Astrocyte of the hippocampus (primary cell): ENCODE results near the gene CRNN.

Source experiments
- DNase-seq: peaks from one replicate; pipeline ENCODE4 v3.0.0; 2011; ENCODE audit warnings: low read depth, low spot score

Gene CRNN

GRCh38 chr1:152413909-152414308, at the start of gene CRNN:
Gene CRNN (minus strand): TSS chr1:152414263. CDS start chr1:152412233, 2,030 bp downstream.
- DNase-seq: no peak

- DNase-seq: no peak
Measured at GRCh38 chr1:152462636-152463035, 48.6 kb upstream of the CRNN start.

- DNase-seq: peak; percentile 38
Measured at GRCh38 chr1:152461544-152461943, 47.5 kb upstream of the CRNN start.

- no peak for DNase-seq
Measured at GRCh38 chr1:152460529-152460899, 46.5 kb upstream of the CRNN start.

- DNase-seq: peak; percentile 57
Measured at GRCh38 chr1:152459596-152460528, 45.8 kb upstream of the CRNN start.

GRCh38 chr1:152458384-152459185, 44.5 kb upstream of the CRNN start:
- DNase-seq: peak; percentile 81

- DNase-seq: no peak
Measured at GRCh38 chr1:152457561-152457960, 43.5 kb upstream of the CRNN start.

- DNase-seq: no peak
Measured at GRCh38 chr1:152457071-152457470, 43.0 kb upstream of the CRNN start.

- DNase-seq: no peak
Measured at GRCh38 chr1:152451254-152451653, 37.2 kb upstream of the CRNN start.

GRCh38 chr1:152449661-152450060, 35.6 kb upstream of the CRNN start:
- DNase-seq: no peak

GRCh38 chr1:152448496-152448895, 34.4 kb upstream of the CRNN start:
- no peak for DNase-seq

GRCh38 chr1:152448095-152448494, 34.0 kb upstream of the CRNN start:
- peak; percentile 11 for DNase-seq

- no peak for DNase-seq
Measured at GRCh38 chr1:152447484-152447883, 33.4 kb upstream of the CRNN start.

GRCh38 chr1:152444045-152444444, 30.0 kb upstream of the CRNN start:
- DNase-seq: no peak

- peak; percentile 26 for DNase-seq
Measured at GRCh38 chr1:152442765-152443164, 28.7 kb upstream of the CRNN start.

GRCh38 chr1:152442301-152442700, 28.2 kb upstream of the CRNN start:
- DNase-seq: no peak

GRCh38 chr1:152441756-152442155, 27.7 kb upstream of the CRNN start:
- no peak for DNase-seq

GRCh38 chr1:152440635-152441471, 26.8 kb upstream of the CRNN start:
- DNase-seq: peak; percentile 77

- DNase-seq: peak; percentile 7
Measured at GRCh38 chr1:152436593-152437496, 22.8 kb upstream of the CRNN start.

GRCh38 chr1:152427458-152427857, 13.4 kb upstream of the CRNN start:
- DNase-seq: no peak

- no peak for DNase-seq
Measured at GRCh38 chr1:152426731-152427130, 12.7 kb upstream of the CRNN start.
